Measurements from ENCODE around the gene AGBL1. TPM values are rescaled to one million over a fixed set of nuclear protein-coding genes. Genes with fewer than 3 reads are reported as not detected.

AGBL1 gene
- total and polyA plus RNA-seq, 9 donors: under 0.01 to 0.02 TPM; not detected in 7

- Histone ChIP-seq H3K4me3 (no peak overlapping the region), H3K36me3 (no peaks in the 10 kb centered on the region), H3K27ac (no peak overlapping the region), H3K4me1 (ENCODE audit: insufficient read depth) (no peaks in the 10 kb centered on the region), H3K27me3 (no peaks in the 10 kb centered on the region), H3K9me3 (no peaks in the 10 kb centered on the region)
- TF ChIP-seq POLR2A (IDR thresholded peaks at IDR 0.05): no peak
- no peak for TF ChIP-seq EP300 (IDR thresholded peaks at IDR 0.05)
- TF ChIP-seq, protein P1, sequence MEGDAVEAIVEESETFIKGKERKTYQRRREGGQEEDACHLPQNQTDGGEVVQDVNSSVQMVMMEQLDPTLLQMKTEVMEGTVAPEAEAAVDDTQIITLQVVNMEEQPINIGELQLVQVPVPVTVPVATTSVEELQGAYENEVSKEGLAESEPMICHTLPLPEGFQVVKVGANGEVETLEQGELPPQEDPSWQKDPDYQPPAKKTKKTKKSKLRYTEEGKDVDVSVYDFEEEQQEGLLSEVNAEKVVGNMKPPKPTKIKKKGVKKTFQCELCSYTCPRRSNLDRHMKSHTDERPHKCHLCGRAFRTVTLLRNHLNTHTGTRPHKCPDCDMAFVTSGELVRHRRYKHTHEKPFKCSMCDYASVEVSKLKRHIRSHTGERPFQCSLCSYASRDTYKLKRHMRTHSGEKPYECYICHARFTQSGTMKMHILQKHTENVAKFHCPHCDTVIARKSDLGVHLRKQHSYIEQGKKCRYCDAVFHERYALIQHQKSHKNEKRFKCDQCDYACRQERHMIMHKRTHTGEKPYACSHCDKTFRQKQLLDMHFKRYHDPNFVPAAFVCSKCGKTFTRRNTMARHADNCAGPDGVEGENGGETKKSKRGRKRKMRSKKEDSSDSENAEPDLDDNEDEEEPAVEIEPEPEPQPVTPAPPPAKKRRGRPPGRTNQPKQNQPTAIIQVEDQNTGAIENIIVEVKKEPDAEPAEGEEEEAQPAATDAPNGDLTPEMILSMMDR (IDR thresholded peaks at IDR 0.05): no peak
- DNase-seq: no peak
- WGBS, 3 donors: 3 to 6% (median 4%) methylated on average over 19 of the region's 19 CpGs
- intact Hi-C loops (cut with DNase I): no loop called here
Observed at GRCh38 chr15:86231864-86232721, 152.4 kb downstream of the AGBL1 start.

GRCh38 chr15:86235667-86236066 lies 156.0 kb downstream of the AGBL1 start:
- intact Hi-C loops (cut with DNase I): no loop called here
- no peaks in the 10 kb centered on the region for H3K4me1 ChIP-seq (ENCODE audit: insufficient read depth)
- 68 to 84% (median 70%) methylated on average over 3 of the region's 3 CpGs for WGBS, 3 donors
- no peaks in the 10 kb centered on the region for H3K36me3 ChIP-seq
- no peaks in the 10 kb centered on the region for H3K9me3 ChIP-seq
- no peak overlapping the region for H3K4me3 ChIP-seq
- TF ChIP-seq, protein P1 (IDR thresholded peaks at IDR 0.05): no peak
- TF ChIP-seq EP300 (IDR thresholded peaks at IDR 0.05) (no peak), POLR2A (IDR thresholded peaks at IDR 0.05) (no peak)
- DNase-seq: no peak
- H3K27ac ChIP-seq: no peak overlapping the region
- no peaks in the 10 kb centered on the region for H3K27me3 ChIP-seq

DNA sequence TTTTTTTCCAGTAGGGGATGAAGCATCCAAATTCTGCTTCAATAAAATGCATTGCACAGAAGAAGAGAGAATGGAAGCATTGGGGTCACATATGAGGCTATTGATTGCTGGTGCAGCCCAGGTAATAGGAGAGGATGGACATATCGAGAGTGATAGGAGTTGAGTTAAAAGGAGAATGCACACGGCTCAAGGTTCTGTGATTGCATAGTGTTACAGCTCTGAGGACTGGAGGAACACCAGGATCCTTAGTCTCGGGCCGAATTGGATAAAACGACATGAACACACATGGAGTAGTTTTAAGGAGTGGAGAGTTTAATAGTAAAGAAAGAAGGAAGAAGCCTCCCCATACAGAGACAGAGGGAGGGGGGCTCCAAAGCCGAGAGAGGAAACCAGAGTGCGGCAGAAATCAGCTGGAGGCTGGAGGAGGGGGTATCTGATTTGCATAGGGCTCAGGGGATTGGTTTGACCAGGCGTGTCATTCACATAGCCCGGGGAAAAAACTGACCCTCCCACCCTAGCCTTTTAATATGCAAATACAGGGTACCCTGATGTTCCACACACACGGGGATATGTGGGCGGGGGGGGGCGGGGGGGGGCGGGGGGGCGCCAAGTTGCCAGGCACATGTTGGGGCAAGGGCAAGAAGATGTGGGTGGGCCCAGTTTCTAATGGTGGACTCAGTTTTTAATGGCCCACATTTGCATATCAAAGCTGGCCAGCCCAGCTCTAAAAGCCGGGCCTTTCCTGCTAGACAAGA lies 156.9 kb downstream of the AGBL1 start:
- Histone ChIP-seq H3K9me3 (no peaks in the 10 kb centered on the region), H3K36me3 (no peaks in the 10 kb centered on the region), H3K4me1 (ENCODE audit: insufficient read depth) (no peaks in the 10 kb centered on the region), H3K27me3 (no peaks in the 10 kb centered on the region), H3K4me3 (no peak overlapping the region), H3K27ac (no peak overlapping the region)
- intact Hi-C loops (cut with DNase I): no loop called here
- 11 to 28% (median 19%) methylated on average over 13 to 15 of the region's 15 CpGs for WGBS, 3 donors
- DNase-seq: no peak
- no peak for TF ChIP-seq EP300 (IDR thresholded peaks at IDR 0.05)
- TF ChIP-seq, protein P1 (IDR thresholded peaks at IDR 0.05): no peak
- TF ChIP-seq POLR2A (IDR thresholded peaks at IDR 0.05): no peak

GRCh38 chr15:86237111-86237500 lies 157.4 kb downstream of the AGBL1 start:
- no peaks in the 10 kb centered on the region for H3K27me3 ChIP-seq
- H3K36me3 ChIP-seq: no peaks in the 10 kb centered on the region
- intact Hi-C loops (cut with DNase I): no loop called here
- H3K4me1 ChIP-seq (ENCODE audit: insufficient read depth): no peaks in the 10 kb centered on the region
- WGBS, 3 donors: 46 to 59% (median 49%) methylated on average over 5 of the region's 5 CpGs
- no peak for TF ChIP-seq EP300 (IDR thresholded peaks at IDR 0.05)
- TF ChIP-seq, protein P1 (IDR thresholded peaks at IDR 0.05): no peak
- no peak overlapping the region for H3K4me3 ChIP-seq
- H3K9me3 ChIP-seq: no peaks in the 10 kb centered on the region
- DNase-seq: no peak
- no peak overlapping the region for H3K27ac ChIP-seq
